GM21367 (cell line): ENCODE results near the gene KRTAP4-5.
"Not testable (repeated sequence)": the region's sequence is repeated elsewhere in the genome, so short reads cannot be mapped to it uniquely, and the experiment has no call there.

Source experiments
- ATAC-seq: cut with Tn5 transposase; IDR thresholded peaks from one replicate; pipeline ENCODE4 v1.9.1; 2021; ENCODE audit not compliant: unreplicated experiment

The KRTAP4-5 gene

DNA sequence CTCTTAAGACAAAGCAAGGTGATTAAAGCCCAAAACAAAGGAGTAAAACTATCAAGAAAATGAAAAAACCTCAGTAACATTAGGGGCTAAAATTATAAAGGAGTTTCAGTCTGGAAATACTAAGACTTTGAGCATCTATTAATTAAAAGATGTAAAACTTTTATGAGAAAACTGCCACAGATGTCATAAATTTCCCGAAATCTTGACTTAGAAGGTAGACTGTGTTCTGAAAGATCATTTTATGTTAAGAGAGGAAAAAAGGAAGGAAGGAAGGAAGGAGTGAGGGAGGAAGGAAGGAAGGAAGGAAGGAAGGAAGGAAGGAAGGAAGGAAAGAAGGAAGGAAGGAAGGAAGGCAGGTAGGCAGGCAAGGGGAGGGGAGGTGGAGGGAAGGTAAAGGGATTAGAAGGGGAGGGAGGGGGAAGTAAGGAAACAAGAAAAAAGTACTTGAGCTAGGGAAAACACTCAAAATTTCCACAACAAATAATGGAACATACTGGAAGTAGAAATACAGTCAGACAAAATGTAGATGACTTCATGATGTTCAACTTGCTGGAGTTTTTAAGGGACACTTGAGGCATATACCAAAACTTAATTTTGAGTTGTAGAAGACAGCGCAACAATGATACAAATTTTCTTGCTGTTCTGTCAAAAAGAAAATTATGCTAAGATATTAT, 2.0 kb downstream of the KRTAP4-5 start:
- no peak for ATAC-seq

DNA sequence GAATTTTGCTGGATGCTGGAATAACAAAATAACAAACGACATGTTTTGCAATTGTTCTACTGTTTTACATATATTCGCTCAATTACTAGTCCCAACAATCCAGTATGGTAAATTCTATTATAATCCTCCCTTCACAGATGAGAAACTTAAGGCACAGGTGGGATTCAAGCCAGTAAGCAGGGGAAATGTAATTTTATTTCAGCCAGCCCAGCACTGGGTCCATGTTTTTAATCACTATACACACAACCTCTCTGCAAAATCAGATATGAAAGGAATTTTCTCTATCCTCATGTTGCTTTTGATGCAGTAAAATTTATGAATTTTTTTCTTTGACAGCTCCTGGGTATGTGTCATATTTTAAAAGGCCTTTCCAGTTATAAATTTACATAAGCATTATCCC, 4.4 kb downstream of the KRTAP4-5 start:
- no peak for ATAC-seq

DNA sequence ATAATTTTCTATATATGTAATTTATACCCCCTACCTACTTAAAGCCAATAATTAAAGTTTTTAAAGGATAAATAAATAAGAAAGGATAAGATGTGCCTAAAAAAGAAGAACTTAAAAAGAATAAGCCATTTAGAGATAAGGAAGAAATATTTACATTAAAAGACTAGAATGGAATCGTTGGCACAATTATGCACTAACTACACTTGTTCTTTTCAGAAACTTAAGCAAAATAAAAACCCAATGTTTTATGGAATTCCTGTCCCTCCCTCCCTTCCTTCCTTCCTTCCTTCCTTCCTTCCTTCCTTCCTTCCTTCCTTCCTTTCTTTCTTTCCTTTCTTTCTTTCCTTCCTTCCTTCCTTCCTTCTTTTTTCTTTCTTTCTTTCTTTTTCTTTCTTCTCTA, 4.8 kb downstream of the KRTAP4-5 start:
- ATAC-seq = no peak

DNA sequence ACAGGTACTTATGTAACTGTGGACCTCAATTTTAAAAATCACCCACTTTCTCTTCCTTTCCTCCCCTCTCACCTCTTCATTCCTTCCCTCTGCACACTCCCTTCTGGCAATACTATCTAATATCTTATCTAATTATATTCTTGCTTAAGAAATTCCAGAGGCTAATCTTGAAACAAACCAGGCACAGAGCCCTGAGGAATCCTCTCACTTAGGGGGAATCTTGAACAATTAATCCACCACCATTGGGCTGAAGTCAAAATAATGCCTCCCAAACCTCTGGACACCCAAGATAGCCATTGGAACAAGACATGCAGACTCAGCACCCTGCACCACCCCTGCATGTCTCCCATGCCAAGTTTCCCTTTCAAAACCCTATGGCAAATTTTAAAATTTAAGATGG, 8.3 kb downstream of the KRTAP4-5 start:
- no peak for ATAC-seq

DNA sequence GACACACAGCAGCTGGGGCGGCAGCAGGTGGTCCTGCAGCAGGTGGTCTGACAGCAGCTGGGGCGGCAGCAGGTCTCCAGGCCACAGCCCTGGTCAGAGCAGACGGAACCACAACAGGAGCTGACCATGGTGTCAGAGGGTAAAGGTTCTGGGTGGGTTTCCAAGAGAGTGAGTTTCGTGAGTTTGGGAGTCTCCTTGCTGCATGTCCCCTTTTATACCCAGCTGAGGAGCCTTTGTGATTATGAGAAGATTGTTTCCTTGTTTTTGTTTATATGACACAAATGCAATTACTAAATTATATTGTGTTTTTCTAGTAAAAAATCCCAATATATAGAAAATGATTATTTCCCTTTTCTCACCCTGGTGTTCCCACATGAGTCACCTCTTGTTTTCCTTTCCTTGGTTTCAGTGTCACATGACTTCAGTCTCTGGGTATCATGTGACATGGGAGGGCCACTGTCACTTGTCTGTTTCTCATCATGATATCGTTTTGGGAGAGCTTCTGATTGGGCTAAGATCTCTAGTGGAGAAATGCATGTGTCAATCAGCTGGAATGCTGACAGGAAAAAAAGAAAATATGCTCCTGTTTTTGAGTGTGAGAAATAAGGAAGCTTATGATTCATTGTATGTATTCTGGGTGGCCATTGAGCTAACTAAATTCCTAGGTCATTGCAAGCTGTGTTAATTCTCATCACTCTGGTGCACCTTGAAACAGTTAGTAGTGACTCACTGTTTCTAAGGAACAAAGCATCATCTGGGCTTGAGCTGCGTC, 9.1 kb downstream of the KRTAP4-5 start, which contains the start of gene KRTAP4-6:
Gene KRTAP4-6 (minus strand): TSS at position 185 of the 772 bp plus-strand sequence. CDS start 57 bp downstream, at position 128.
- ATAC-seq = no peak

DNA sequence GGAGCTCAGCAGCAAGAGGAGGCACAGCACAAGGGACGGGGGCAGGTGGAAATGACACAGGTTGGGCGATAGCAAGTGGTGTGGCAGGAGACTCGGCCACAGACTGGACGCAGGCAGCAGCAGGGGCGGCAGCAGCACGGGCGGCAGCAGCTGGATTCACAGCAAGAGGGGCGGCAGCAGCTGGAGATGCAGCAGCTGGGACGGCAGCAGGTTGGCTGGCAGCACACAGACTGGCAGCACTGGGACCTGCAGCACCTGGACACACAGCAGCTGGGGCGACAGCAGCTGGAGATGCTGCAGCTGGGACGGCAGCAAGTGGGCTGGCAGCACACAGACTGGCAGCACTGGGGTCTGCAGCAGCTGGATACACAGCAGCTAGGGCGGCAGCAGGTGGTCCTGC, 9.8 kb downstream of the KRTAP4-5 start:
- ATAC-seq = not testable (repeated sequence)

DNA sequence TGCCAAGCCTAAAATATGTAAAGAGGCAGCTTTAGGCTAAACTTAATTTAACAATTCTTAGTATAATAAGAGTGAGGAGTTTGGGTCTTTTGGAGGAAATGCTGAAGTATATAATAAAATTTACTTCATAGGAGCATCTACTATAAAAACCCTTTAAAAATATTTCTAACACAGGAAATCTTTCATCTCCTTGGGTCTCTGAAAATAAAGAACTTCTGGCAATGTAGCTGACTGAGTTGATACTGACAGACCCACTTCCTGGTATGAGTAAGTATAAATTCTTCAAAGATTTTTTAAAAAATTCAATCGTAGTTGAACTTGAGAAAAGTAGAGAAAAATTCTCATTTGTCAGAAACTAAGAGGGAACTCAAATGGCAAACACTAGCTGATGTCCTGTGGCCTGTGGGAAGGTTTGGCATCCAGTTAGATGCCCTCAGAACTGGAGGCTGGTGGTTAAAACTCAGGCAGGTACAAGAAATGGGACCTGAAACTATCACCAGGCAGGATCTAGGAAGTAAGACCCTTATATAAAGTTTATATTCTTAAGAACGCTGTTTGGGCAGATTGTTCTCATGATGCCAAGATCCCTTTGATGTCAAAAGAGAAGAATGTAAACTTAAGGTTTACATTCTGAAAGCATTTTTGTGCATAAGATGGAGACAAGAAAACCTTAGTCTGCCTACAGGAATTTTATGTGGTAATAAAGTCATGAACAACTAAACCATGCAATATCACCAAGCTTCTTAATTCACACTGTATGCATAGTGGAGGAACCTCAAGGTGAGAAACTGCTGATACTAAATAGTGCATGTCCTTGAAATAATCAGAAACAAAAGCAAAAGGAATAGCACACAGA, 15.5 kb downstream of the KRTAP4-5 start:
- no peak for ATAC-seq

DNA sequence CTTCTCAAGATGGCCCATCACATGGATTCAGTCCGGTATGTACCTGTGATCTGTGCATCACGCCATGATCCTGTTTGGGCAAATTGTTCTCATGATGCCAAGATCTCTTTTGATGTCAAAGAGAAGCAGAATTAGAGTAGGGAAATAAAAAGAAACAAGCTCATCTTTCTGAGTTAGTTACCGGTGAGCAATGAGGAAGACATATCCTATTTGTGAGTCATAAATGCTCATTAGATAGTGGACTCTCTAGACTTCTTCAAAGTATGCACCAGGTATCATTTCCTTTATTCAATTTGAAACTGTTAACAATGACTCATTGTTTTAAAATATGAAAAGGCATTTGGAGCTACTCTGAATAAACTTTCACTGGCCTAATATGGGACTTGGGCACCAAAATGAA, 17.6 kb downstream of the KRTAP4-5 start:
- no peak for ATAC-seq

DNA sequence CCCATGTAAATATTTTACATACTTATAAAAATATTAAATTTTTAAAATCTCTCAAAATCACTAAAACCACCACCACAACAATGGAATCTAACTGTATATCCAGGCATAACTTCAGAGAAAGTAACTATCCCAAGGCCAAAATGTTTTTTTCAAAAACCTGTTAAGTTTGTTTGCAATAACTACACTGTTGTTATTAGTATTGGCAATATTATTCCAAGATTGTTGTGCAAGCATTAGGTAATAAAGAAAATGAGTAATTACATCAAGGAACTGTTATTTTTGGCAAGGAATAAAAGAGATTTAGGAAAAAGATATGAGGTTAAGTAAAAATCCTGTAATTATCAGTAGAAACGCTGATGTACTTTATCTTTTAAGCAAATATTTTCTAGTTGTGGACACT, 22.3 kb downstream of the KRTAP4-5 start:
- no peak for ATAC-seq

DNA sequence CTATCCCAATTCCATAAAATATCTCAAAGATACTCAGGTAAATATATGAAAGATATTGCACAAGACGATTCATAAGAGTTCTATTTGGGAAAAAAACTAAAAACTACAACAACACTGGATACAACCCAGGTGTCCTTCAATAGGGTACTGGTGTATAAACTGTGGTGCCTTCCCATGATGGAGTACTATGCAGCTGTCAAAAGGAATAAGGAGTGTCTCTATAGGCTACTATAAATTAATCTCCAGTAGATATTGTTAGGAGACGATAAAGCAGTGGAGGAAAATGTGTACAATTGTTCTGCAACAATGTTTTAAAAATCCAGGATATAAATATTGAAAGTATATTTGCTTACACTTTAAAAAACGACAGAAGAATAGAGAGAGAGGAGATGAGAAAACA, 23.2 kb downstream of the KRTAP4-5 start:
- ATAC-seq = no peak

DNA sequence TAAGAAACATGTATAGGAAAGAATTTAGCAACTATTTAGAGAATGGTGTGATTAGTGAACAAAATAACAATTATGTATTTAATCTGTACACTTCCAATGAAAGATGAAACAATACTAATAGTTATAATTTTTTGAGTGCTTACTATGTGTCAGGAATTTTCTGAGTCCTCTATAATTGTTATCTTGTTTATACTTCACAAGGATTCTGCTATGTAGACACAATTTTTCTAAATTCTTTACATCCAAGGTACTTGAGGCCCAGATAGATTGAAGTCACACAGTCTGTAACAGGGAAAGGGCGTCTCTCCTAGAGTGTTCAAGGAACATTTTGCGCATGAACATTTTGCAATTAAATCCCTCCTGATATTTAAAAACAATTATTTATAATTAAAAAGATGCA, 24.6 kb downstream of the KRTAP4-5 start:
- ATAC-seq = no peak

DNA sequence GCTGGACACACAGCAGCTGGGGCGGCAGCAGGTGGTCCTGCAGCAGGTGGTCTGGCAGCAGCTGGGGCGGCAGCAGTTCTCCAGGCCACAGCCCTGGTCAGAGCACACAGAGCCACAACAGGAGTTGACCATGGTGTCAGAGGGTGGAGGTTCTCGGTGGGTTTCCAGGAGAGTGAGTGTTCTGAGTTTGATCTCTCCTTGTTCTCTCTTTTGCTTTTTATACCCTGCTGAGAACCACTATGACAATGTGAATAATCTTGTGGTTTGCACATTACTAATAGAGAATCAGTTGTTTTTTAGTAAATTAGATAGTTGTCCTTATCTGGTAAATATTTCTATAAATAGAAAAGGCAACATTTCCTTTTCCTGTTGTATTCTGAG, 25.6 kb downstream of the KRTAP4-5 start, which contains the start of gene KRTAP4-12:
Gene KRTAP4-12 (minus strand): TSS at position 192 of the 381 bp plus-strand sequence. CDS start 60 bp downstream, at position 132.
- not testable (repeated sequence) for ATAC-seq

DNA sequence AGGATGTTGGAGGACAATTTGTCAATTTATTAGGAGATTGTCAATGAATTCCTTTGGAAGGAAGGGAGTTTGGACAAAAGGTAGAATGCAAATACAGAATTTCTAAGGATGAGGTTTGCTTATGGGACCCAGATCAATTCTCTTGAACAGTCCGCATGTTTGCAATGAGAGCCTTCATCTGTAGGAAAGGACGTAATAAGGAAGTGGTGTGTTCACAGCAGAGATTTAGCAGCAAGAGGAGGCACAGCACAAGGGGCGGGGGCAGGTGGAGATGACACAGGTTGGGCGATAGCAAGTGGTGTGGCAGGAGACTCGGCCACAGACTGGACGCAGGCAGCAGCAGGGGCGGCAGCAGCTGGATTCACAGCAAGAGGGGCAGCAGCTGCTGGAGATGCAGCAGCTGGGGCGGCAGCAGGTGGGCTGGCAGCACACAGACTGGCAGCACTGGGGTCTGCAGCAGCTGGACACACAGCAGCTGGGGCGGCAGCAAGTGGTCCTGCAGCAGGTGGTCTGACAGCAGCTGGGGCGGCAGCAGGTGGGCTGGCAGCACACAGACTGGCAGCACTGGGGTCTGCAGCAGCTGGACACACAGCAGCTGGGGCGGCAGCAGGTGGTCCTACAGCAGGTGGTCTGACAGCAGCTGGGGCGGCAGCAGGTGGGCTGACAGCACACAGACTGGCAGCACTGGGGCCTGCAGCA, 26.2 kb downstream of the KRTAP4-5 start:
- ATAC-seq = not testable (repeated sequence)

DNA sequence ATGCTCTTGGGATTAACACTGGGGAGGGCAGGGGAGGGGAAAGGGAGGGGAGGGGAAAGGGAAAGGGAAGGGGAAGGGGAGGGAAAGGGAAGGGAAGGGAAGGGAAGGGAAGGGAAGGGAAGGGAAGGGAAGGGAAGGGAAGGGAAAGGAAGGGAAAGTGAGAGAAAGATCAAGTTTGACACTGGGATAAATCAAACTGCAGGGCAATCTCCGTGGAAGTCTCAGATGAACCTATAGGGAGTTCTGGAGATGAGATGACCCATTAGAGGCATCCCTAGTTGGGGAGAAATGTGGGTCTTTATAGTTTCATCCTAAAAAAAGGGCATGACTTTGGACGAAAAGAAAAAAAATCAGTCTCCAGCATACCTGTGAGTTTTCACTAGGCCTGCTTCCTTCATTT, 27.9 kb downstream of the KRTAP4-5 start:
- no peak for ATAC-seq

DNA sequence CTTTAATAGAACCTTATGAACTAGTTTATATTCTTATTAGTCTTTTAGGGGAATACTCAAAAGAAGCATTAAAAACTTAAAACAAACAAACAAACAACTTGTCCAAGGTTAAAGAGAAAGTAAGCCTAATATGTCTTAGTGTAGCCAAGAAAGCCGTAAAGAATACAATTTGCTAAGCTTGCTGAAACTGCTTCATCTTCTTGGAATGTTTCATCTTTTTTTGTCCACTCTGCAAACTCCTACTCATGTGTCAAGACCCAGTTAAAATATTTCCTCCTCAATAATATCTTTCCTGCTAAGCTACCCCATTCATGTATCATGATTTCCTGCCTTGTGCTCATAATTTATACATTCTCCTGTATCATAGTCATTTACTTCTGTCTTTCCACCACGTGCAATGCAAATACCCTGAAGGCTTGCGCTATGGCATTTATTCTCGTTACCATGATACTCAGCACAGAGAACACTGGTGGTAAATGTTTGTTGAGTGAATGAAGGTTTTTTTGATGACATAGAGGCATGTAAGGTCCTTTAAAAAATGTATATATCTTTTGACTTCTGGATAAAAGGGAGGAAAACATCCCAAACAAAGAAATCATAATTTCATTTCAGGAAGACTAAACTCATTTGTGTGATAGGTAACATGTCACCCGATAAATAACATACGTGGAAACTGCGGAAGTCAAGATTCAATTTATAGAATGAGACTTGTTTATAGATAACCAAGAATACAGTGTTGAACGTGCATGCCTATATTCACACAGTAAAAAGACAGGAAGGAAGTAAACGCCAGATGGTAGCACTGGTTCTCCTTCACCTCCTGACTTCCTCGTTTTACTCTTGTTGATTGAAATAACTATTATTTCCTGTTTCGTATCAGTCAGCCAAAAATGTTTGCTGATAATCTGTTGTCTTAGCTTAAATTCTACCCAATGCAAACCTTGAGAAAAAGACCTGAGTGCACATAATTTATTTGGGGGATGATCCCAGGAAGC, 29.6 kb downstream of the KRTAP4-5 start:
- ATAC-seq = not testable (repeated sequence)

DNA sequence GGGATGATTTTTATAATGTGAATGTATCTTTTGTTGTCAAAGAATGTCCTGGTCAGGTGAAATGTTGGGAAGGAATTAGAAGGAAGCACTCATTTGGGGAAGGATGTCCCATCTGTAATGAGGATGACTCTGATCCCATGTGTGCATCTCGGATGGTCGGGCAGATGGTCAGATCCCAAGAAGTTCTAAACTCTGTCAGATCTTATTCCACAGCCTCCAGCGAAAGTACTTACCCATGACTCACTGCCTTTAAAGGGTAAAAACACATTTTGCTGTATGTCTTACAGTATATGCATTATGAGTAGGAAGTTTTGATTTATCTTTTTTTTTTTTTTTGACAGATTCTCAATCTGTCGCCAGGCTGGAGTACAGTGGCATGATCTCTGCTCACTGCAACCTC, 30.9 kb downstream of the KRTAP4-5 start:
- no peak for ATAC-seq

DNA sequence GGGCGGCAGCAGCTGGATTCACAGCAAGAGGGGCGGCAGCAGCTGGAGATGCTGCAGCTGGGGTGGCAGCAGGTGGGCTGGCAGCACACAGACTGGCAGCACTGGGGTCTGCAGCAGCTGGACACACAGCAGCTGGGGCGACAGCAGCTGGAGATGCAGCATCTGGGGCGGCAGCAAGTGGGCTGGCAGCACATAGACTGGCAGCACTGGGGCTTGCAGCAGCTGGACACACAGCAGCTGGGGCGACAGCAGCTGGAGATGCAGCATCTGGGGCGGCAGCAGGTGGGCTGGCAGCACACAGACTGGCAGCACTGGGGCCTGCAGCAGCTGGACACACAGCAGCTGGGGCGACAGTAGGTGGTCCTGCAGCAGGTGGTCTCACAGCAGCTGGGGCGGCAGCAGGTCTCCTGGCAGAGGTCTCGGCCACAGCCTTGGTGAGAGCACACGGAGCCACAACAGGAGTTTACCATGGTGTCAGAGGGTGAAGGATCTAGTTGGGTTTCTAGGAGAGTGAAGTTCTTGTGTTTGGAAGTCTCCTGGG, 31.7 kb downstream of the KRTAP4-5 start, which contains the start of gene KRTAP4-11:
Gene KRTAP4-11 (minus strand): TSS at position 528 of the 541 bp plus-strand sequence. CDS start 58 bp downstream, at position 470.
- not testable (repeated sequence) for ATAC-seq

DNA sequence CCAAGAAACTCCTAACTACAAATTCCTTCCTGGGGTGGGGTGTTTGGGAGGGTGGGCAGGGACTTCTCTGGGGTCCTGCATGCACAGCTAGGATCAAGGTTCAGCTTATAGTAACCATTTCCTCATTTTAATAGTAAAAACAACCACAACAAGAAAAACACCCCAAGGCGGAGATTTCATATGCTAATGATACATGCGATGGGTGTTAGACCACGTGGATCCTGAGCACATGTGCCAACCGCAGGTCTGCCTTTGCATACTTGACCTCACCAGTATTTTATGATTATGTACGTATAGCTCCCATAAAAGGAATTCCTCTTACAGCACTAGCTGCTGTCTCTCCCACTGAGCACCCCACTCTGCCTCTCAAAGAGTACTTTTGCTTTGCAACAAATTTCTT, 33.3 kb downstream of the KRTAP4-5 start:
- ATAC-seq = no peak
